HG02884 (cell line): ENCODE data around the gene IGFL2.
"Not testable (repeated sequence)": the region's sequence is repeated elsewhere in the genome, so short reads cannot be mapped to it uniquely, and the experiment has no call there.

ENCODE experiments used
- ATAC-seq: cut with Tn5 transposase; IDR thresholded peaks from one replicate; pipeline ENCODE4 v1.9.1; 2021; ENCODE audit warnings: mild to moderate bottlenecking, moderate library complexity; ENCODE audit not compliant: unreplicated experiment

The IGFL2 gene

DNA sequence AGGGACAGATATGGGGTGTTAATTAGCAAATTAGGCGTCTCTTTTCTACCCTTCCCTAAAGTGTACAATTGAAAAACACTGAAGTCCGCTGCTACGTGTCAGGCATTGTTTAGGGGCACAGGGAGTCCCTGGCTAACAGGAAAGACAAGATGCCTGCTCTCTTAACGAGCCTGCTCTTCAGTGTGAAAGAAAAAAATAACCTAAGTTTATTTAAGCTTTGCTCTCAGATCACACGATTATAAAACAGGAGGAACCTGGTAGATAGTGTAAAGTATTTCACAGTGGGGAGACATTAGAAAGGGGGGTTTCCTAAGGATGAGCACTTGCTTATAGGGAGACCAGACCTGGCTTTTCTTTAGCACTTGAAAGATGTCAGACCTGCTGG, 38.7 kb downstream of the IGFL2 start:
- no peak for ATAC-seq

GRCh38 chr19:46189971-46190888, 42.2 kb downstream of the IGFL2 start:
- ATAC-seq: no peak

GRCh38 chr19:46191356-46191755, 43.3 kb downstream of the IGFL2 start:
- ATAC-seq: no peak

DNA sequence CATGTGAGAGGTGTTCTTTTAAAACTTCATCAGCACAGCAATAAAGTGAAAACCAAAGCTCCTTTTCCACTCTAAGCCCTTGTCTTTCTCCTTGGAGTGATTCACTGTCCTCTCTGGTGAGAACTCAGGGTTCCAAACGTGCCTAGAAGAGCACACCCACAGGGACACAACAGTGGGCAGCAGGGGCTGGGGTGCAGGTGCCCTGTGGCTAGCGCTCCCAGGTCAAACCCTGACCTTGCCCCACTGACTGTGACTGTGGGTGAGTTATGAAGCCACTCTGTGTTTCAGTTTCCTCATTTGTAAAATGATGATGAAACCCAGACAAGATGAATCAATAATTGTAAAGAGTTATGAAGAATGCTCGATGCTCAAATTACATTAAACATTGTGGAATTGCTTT, 43.9 kb downstream of the IGFL2 start:
- no peak for ATAC-seq

GRCh38 chr19:46192626-46192991, 44.6 kb downstream of the IGFL2 start:
- ATAC-seq: not testable (repeated sequence)

DNA sequence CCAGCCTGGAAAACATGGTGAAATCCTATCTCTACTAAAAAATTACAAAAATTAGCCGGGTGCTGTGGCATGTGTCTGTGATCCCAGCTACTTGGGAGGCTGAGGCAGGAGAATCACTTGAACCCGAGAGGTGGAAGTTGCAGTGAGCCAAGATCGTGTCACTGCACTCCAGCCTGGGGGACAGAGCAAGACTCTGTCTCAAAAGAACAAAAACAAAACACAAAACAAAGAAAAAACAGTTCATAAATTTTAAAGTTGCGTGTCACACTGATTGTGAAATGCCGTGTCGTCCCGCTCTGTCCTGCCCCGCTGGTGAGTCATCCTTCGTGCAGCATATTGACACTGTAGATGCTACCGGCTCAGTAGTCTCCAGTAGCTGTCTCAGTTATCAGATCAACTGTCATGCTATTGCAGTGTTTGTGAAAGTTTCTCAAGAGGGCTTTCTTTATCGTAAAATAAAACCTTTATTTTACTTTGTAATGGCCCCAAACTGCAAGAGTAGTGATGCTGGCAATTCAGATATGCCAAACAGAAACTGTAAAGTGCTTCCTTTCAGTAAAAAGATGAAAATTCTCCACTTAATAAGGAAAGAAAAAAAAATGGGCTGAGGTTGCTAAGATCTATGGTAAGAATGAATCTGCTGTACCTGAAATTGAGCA, 45.1 kb downstream of the IGFL2 start:
- ATAC-seq: no peak

- ATAC-seq: no peak
These were observed 45.6 kb downstream of the IGFL2 start for GRCh38 chr19:46193678-46194077.

DNA sequence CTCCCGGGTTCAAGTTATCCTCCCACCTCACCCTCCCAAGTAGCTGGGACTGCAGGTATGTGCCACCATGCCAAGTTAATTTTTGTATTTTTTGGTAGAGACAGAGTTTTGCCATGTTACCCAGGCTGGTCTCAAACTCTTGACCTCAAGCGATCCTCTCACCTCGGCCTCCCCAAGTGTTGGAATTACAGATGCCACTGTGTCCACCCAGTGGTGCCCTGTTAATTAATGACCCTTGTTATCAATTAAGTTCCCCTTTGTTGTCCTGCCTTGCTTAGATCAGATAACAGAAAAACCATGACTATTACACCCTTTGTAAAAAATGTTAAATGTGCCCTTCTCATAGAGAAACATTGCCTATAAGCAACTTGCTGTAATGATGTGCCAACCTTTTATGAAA, 47.1 kb downstream of the IGFL2 start:
- no peak for ATAC-seq

- not testable (repeated sequence) for ATAC-seq
These were observed 47.9 kb downstream of the IGFL2 start for GRCh38 chr19:46195919-46196318.

DNA sequence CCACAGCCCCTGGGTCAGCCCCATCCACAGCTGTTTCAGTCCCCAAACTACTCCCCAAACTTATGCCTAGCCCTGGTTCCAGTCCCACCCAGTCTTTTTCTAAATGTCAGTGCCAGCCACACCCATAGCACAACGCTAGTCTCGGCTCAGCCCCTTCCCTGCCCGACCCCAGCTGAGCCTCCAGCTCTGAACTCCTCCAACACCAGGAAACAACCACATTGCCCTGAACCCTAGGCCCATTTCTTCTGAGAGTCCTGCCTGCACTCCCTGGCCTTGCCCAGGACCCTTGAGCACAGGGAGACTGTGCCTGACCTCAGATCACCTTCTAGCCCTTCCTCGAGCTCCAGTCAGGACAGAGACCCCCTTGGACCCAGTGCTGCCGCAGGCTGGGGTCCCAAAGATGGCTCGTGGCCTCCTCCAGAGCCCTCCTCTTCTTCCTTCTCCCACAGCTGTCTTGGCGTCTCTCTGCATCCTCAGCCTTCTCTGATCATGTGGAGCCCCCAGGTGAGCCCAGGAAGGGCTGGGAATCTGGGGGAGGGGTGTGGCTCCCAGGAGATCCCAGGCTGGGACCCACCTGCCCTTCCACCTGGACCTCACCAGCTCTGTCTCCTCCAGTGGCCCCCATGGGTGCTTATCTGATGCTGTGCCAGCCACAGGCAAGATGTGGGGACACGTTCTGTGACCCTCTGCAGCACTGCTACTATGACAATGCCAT, 48.5 kb downstream of the IGFL2 start:
- ATAC-seq: no peak

DNA sequence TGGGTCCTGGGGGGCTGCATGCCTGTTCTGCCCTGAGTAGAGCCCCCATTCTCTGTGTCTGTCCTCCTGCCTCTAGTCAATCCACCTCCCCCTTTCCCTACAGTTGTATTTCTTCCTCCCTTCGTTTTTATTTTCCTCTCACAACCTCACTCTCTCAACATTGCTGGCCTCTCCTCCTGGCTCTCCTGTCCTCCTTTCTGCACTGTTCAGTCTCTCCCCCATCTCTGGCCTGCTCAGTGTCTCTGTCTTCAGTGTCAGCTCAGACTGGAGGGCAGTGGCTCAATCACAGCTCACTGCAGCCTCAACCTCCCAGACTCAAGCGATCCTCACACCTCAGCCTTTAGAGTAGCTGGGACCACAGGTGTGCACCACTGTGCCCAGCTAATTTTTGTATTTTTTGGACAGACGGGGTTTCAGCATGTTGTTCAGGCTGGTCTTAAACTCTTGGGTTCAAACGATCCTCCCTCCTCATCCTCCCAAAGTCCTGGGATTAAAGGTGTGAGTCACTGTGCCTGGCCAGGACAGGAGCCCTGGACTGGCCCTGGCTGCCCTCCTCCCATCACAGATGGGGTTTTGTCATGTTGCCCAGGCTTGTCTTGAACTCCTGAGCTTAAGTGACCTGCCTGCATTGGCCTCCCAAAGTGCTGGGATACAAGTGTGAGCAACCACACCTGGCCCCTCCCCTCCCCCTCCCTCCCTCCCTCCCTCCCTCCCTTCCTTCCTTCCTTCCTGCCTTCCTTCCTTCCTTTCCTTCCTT, 49.5 kb downstream of the IGFL2 start:
- ATAC-seq: no peak

DNA sequence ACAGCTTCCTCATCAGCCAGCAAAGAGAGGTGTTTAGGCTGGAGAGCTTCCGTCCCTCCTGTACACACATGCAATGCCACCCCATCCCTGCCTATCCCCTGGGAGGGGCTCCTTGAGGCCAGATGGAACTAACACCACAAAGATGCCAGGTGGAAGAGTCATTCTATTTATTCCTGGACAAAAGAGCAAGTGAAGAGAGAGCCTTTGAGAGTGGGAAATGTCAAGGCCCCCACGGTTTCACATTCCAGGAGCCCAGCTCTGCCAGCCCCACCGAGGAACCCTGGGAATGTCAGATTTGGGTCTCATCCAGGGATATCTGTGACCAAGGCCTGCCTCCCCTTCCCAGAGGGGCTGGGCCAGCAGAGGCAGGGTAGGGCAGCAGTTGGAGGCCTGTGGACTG, 50.7 kb downstream of the IGFL2 start:
- ATAC-seq: no peak

DNA sequence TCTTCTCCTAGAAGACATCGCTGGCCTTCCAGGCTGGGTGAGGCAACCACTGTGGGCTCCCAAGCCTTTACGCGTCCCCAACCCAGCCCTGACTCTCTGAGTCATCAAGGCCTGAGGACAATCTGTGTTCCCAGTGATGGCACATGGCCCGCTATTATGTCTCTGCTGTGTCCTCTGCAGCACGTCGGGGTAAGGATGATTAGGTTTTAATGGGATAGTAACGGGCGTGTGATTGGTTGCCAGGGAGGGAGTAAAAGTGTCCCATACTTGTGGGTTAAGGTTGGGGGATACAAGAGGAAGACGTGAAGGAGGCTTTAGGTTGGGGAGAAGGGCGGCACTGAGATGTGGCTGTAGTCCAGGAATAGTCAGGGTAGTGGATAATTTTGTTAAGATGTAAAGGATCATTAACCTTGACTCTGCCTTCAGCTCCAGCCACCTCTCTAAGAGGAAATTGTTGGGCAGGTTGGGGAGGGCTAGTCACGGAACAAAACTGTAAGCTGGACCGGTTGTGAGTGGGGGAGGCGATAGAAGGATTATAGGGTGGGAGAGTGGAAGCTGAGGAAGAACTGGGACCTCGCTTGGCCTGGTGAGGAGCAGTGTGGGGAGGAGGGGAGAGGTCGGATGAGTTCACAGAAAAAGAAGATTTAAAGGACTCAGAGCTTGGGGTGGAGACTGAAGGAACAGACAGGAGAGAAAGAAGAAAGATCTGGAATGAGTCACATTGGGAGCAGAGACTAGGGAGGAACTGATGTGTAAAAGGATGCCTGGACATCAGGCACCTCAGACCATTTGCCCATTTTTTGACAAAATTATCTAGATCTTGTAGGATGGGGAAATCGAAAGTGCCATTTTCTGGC, 53.6 kb downstream of the IGFL2 start:
- no peak for ATAC-seq

GRCh38 chr19:46202426-46202825, 54.4 kb downstream of the IGFL2 start:
- no peak for ATAC-seq

DNA sequence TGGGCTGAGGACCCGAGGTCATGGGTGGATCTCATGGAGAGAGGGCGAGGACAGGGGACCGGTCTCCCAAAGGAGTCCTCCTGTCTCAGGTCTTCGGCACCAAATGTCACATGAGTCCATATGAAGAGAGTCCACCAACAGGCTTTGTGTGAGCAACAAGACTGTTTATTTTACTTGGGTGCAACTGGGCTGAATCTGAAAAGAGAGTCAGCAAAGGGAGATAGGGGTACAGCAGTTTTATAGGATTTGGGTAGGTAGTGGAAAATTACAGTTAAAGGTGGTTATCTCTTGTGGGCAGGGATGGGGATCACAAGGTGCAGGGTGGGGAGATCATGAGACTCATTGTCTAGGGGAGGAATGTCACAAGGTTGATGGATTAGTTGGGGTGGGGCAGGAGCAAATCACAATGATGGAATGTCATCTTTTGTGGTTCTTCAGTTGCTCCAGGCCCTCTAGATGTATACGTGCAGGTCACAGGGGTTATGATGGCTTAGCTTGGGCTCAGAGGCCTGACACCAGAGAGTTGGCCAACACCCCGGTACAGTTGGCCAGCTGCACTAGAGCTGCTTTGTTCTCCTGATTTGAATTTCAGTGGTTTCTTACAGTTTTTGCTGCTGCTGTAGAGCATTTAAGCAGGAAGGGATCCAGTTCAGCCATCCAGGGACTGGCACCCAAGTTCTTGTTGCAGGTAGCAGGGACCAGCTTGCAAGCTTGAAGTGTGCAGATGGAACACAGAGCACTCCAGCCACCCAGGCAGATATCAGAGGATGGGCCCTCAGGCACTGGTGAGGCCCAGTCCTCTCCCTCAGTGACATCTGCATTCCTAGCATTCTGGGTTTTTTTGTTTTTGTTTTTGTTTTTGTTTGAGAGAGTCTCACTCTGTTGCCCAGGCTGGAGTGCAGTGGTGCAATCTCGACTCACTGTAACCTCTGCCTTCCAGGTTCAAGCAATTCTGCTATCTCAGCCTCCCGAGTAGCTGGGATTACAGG, 55.1 kb downstream of the IGFL2 start:
- no peak for ATAC-seq

- no peak for ATAC-seq
These were observed 56.0 kb downstream of the IGFL2 start for GRCh38 chr19:46204008-46204407.

- ATAC-seq: no peak
These were observed 57.3 kb downstream of the IGFL2 start for GRCh38 chr19:46205183-46205984.

DNA sequence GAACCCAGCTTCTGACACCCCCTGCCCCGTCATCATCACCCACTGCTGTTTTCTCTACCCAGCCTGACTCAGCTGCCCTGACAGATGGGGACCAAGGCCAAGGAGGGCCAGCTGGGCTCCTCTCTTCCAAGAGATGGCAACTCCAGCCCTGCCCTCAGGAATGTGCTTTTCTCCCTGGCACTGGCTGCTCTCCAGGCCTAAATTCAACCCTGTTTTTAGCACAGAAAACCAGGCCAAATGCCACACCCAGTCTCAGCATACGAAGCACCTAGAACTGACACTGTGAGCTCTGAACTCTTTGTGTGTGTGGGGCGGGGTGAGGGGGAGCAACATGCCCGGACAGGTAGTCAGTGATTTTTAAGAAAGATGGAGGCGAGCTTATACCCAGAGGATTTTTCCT, 58.1 kb downstream of the IGFL2 start:
- no peak for ATAC-seq
